Central memory CD8-positive, alpha-beta T cell (primary cell): ENCODE data around the gene SURF2.
"Not testable (repeated sequence)": the region's sequence is repeated elsewhere in the genome, so short reads cannot be mapped to it uniquely, and the experiment has no call there.

ENCODE experiments used
- ATAC-seq: fragments of 150-1000 bp; cut with Tn5 transposase; replicated peaks from 2 replicates; pipeline ENCODE4 v1.10.0; 2022; ENCODE audit warnings: mild to moderate bottlenecking, moderate FRiP score, moderate number of reproducible peaks; ENCODE audit not compliant: poor library complexity, severe bottlenecking; ENCODE audit errors: extremely low read depth
- DNase-seq, 2 donors: peaks; one replicate each; pipeline ENCODE4 v3.0.0; 2021; ENCODE audit warnings: low spot score in 2 of 2
- H3K27ac Mint-ChIP-seq: one replicate; pipeline ENCODE4 v1.8.0; 2022; ENCODE audit warnings: low read depth, mild to moderate bottlenecking, moderate library complexity, mixed read lengths
- H3K27me3 Mint-ChIP-seq: one replicate; pipeline ENCODE4 v1.8.0; 2022; ENCODE audit warnings: mixed read lengths
- H3K36me3 Mint-ChIP-seq: one replicate; pipeline ENCODE4 v1.8.0; 2022; ENCODE audit warnings: mild to moderate bottlenecking, moderate library complexity, mixed read lengths; ENCODE audit not compliant: insufficient read depth
- H3K4me1 Mint-ChIP-seq: one replicate; pipeline ENCODE4 v1.8.0; 2022; ENCODE audit warnings: mixed read lengths
- H3K4me3 Mint-ChIP-seq: one replicate; pipeline ENCODE4 v1.8.0; 2022; ENCODE audit warnings: mild to moderate bottlenecking, moderate library complexity, mixed read lengths
- H3K9me3 Mint-ChIP-seq: one replicate; pipeline ENCODE4 v1.8.0; 2022; ENCODE audit warnings: mixed read lengths

SURF2 gene

DNA sequence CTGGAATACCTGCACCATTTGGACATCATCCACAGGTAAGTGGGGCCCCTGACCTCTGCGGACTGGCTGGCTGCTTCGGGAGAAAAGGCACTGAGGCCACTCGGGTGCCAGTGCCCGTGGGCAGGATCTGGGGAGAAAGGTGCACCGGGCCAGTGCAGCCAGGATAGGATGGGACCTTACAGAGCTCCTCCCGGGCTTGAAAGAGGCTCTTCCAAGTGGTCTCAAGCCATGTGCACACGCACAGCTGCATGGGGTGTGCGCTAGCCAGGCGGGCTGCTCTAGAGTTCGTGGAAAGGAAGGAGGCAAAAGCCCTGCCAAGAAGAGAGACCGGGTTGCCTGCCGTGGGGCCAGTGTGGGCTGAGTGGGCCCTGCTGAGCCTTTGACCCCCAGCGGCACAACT is 33.2 kb downstream of the SURF2 start:
- ATAC-seq (no peak), DNase-seq (no peak)
- Mint-ChIP-seq H3K27me3 (peaks cover 19% of the 10 kb centered on the region), H3K36me3 (no peaks in the 10 kb centered on the region), H3K4me3 (no peak overlapping the region), H3K4me1 (no peaks in the 10 kb centered on the region), H3K27ac (peak overlapping the region; percentile 48), H3K9me3 (no peaks in the 10 kb centered on the region)

DNA sequence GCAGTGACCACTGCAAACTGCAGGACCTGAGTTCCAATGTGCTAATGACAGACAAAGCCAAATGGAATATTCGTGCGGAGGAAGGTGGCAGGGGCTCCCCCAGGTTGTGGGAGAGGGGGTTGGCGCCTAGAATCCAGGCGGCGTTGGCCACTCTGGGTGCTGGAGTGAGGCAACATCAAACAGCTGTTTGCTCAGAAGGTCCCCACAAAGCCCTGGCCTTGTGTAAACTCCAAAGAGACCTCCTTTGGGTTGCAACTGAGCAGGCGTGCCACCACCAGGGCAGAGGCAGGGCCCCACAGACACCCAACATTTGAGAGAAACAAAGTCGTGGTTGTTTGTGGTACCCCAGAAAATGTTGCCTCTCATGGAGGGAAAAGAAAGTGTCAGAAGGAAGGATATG is 34.4 kb downstream of the SURF2 start:
- Mint-ChIP-seq H3K27me3 (peaks cover 30% of the 10 kb centered on the region), H3K27ac (no peak overlapping the region), H3K36me3 (no peaks in the 10 kb centered on the region), H3K4me3 (no peak overlapping the region), H3K4me1 (no peaks in the 10 kb centered on the region), H3K9me3 (no peaks in the 10 kb centered on the region)
- DNase-seq (no peak), ATAC-seq (no peak)

DNA sequence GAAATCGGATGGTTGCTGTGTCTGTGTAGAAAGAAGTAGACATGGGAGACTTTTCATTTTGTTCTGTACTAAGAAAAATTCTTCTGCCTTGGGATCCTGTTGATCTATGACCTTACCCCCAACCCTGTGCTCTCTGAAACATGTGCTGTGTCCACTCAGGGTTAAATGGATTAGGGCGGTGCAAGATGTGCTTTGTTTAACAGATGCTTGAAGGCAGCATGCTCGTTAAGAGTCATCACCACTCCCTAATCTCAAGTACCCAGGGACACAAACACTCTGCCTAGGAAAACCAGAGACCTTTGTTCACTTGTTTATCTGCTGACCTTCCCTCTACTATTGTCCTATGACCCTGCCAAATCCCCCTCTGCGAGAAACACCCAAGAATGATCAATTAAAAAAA is 35.1 kb downstream of the SURF2 start:
- not testable (repeated sequence) for H3K4me1 Mint-ChIP-seq, ATAC-seq, DNase-seq, H3K27ac Mint-ChIP-seq, H3K4me3 Mint-ChIP-seq, H3K9me3 Mint-ChIP-seq, H3K36me3 Mint-ChIP-seq
- H3K27me3 Mint-ChIP-seq = peaks cover 30% of the 10 kb centered on the region

- H3K9me3 Mint-ChIP-seq, ATAC-seq, H3K4me1 Mint-ChIP-seq, H3K27ac Mint-ChIP-seq, H3K36me3 Mint-ChIP-seq, DNase-seq, H3K4me3 Mint-ChIP-seq: not testable (repeated sequence)
- H3K27me3 Mint-ChIP-seq = peaks cover 30% of the 10 kb centered on the region
Observed at GRCh38 chr9:133392308-133392707, 36.0 kb downstream of the SURF2 start.

- H3K9me3 Mint-ChIP-seq = no peaks in the 10 kb centered on the region
- H3K4me1 Mint-ChIP-seq = no peaks in the 10 kb centered on the region
- peaks cover 1% of the 10 kb centered on the region for H3K36me3 Mint-ChIP-seq
- peaks cover 30% of the 10 kb centered on the region for H3K27me3 Mint-ChIP-seq
- no peak overlapping the region for H3K4me3 Mint-ChIP-seq
- ATAC-seq (no peak), DNase-seq (no peak)
- H3K27ac Mint-ChIP-seq = no peak overlapping the region
Observed at GRCh38 chr9:133393399-133393798, 37.0 kb downstream of the SURF2 start.

DNA sequence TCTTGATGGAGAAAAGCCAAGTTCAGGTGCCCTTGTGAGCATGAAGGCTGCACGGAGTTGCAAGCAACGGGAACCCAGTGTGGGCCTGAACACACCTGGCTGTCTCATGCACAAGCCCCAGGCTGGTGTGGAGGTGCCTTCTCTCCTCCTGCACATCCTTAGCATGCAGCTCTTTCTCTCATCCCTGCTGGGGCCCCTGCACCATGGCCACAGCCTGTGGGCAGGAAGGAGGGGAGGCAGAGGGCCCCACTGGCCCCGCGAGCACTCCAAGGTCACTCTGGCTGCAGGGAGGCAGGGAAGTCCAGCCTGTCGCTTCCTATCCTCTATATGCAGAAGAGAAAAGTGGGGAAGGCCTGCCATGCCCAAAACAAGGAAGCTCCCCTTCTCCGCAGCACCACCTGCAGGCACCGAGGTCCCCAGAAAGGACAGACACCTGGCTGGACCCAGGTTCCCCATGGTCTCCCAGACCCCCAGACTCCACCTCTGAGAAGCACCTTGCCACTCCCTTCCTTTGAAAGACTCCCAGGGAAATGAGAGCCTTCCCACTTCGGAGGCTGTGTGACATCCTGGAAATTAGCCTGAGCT is 38.4 kb downstream of the SURF2 start:
- H3K27ac Mint-ChIP-seq = no peak overlapping the region

DNA sequence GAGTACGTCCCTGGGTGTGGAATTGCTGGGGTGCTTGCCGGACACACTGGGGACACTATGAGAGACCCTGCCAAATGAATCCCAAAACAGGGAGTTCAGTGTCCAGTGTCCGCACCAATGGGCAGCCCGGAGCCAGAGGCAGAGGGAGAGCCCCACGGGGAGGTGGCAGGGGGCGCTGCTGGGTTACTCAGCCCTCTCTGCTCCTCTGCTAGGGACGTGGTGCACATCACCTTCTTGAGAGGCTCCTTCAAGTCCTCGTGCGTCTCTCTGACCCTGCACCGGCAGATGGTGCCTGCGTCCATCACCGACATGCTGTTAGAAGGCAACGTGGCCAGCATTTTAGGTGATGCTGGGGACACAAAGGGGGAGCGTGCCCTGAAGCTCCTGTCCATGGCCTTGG is 40.6 kb downstream of the SURF2 start:
- H3K27ac Mint-ChIP-seq = no peak overlapping the region
- H3K36me3 Mint-ChIP-seq = peaks cover 5% of the 10 kb centered on the region
- H3K4me1 Mint-ChIP-seq = no peaks in the 10 kb centered on the region
- H3K4me3 Mint-ChIP-seq = no peak overlapping the region
- H3K27me3 Mint-ChIP-seq = peaks cover 14% of the 10 kb centered on the region
- H3K9me3 Mint-ChIP-seq = no peaks in the 10 kb centered on the region
- ATAC-seq = no peak
- DNase-seq = no peak

More for the DNA sequence above, 38.4 kb downstream of the SURF2 start:
- H3K36me3 Mint-ChIP-seq = peaks cover 1% of the 10 kb centered on the region
- DNase-seq (no peak), ATAC-seq (no peak)
- H3K9me3 Mint-ChIP-seq = no peaks in the 10 kb centered on the region
- peaks cover 25% of the 10 kb centered on the region for H3K27me3 Mint-ChIP-seq
- H3K4me3 Mint-ChIP-seq = no peak overlapping the region
- H3K4me1 Mint-ChIP-seq = no peaks in the 10 kb centered on the region

- no peaks in the 10 kb centered on the region for H3K9me3 Mint-ChIP-seq
- H3K4me1 Mint-ChIP-seq = no peaks in the 10 kb centered on the region
- no peak overlapping the region for H3K4me3 Mint-ChIP-seq
- H3K36me3 Mint-ChIP-seq = peaks cover 5% of the 10 kb centered on the region
- ATAC-seq = no peak
- no peak for DNase-seq
- H3K27ac Mint-ChIP-seq = no peak overlapping the region
- peaks cover 14% of the 10 kb centered on the region for H3K27me3 Mint-ChIP-seq
Observed at GRCh38 chr9:133397370-133397769, 41.0 kb downstream of the SURF2 start.

- H3K4me1 Mint-ChIP-seq = no peaks in the 10 kb centered on the region
- H3K36me3 Mint-ChIP-seq = peaks cover 5% of the 10 kb centered on the region
- DNase-seq (no peak), ATAC-seq (no peak)
- no peaks in the 10 kb centered on the region for H3K9me3 Mint-ChIP-seq
- H3K27me3 Mint-ChIP-seq = peaks cover 14% of the 10 kb centered on the region
- no peak overlapping the region for H3K4me3 Mint-ChIP-seq
- H3K27ac Mint-ChIP-seq = no peak overlapping the region
Observed at GRCh38 chr9:133397895-133398294, 41.5 kb downstream of the SURF2 start.

DNA sequence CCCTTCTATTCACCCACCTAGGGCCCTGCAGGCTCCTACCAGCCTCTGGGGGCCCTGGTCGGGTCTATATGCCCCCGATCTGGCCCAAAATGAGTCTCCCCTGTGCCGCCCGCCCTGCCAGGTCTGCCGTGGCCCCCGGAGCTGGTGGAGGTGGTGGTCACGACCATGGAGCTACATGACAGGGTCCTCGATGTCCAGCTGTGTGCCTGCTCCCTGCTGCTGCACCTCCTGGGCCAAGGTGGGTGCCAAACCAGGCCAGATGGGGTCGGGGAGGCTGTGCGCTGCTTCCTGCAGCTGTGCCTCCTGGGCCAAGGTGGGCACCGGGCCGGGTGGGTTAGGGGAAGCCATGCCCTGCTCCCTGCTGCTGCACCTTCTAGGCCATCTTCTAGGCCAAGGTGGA is 43.9 kb downstream of the SURF2 start:
- Mint-ChIP-seq H3K4me1 (peaks cover 6% of the 10 kb centered on the region), H3K27ac (no peak overlapping the region), H3K4me3 (no peak overlapping the region), H3K9me3 (no peaks in the 10 kb centered on the region), H3K36me3 (peaks cover 8% of the 10 kb centered on the region), H3K27me3 (peaks cover 4% of the 10 kb centered on the region)
- ATAC-seq = no peak
- no peak for DNase-seq

GRCh38 chr9:133401588-133401987 is 45.2 kb downstream of the SURF2 start:
- no peaks in the 10 kb centered on the region for H3K27me3 Mint-ChIP-seq
- H3K4me1 Mint-ChIP-seq = peaks cover 8% of the 10 kb centered on the region
- peaks cover 10% of the 10 kb centered on the region for H3K36me3 Mint-ChIP-seq
- no peak overlapping the region for H3K4me3 Mint-ChIP-seq
- no peaks in the 10 kb centered on the region for H3K9me3 Mint-ChIP-seq
- ATAC-seq = no peak
- DNase-seq = no peak
- no peak overlapping the region for H3K27ac Mint-ChIP-seq

DNA sequence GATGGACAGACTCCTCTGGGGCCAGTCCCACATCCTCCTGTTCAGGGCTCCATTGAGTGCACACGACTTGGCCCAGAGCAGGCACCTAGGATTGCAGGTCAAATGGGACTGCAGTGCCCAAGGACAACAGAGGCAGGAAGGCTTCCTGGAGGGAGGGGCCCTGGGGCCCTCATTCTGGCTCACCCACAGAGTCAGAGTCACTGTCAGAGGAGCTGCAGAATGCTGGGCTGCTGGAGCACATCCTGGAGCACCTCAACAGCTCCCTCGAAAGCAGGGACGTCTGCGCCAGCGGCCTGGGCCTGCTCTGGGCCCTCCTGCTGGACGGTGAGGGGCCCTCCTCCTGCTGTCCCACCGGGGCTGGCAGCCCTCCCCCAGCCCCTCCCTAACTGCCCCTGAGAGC is 46.3 kb downstream of the SURF2 start:
- no peak for DNase-seq
- Mint-ChIP-seq H3K4me3 (no peak overlapping the region), H3K27me3 (no peaks in the 10 kb centered on the region), H3K9me3 (no peaks in the 10 kb centered on the region), H3K27ac (no peak overlapping the region), H3K36me3 (peaks cover 20% of the 10 kb centered on the region), H3K4me1 (peaks cover 14% of the 10 kb centered on the region)
- no peak for ATAC-seq

- H3K4me3 Mint-ChIP-seq = no peak overlapping the region
- no peaks in the 10 kb centered on the region for H3K27me3 Mint-ChIP-seq
- peak; percentile 42 to 43 for DNase-seq
- H3K36me3 Mint-ChIP-seq = peaks cover 25% of the 10 kb centered on the region
- H3K27ac Mint-ChIP-seq = peak overlapping the region; percentile 32
- no peaks in the 10 kb centered on the region for H3K9me3 Mint-ChIP-seq
- peak; percentile 42 for ATAC-seq
- H3K4me1 Mint-ChIP-seq = peaks cover 14% of the 10 kb centered on the region
Observed at GRCh38 chr9:133403766-133404453, 47.6 kb downstream of the SURF2 start.
